DMS53 (cell line): ENCODE data around the gene PCGF2.

Source experiments
- DNase-seq: peaks from one replicate; lab custom pipeline; 2025; lab: John Stamatoyannopoulos, UW

The PCGF2 gene

DNA sequence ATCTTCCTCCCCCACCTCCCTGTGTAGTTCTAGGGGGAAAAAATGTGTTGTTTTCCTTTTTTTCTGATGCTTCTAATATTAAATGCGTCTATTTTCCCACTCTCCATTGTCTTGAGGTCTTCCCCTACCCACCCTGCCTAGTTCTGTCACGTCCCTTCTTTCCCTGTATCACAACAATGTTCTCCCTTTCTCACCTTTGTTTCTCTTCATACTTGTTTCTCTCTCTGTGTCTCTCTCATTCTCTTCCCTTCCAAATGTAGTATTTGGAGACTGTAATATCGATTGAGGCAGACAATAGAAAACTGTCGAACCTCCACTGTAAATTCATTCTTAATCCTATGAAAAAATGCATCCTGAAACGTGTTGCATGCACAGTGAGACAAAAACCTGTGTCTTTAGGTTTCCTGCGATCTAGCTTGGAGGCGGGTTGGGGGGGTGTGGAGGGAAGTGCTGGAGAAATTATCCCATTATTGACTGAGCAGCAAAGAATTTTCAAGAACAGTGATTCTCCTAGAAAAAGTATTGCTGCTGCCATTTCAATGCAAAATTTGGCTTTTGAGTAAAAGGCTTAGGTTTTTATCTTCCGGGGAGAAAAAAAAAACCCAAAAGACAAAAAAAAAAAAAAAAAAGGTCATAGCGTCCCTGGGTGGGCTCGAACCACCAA is 3.1 kb upstream of the PCGF2 start:
- DNase-seq: peak; percentile 71

DNA sequence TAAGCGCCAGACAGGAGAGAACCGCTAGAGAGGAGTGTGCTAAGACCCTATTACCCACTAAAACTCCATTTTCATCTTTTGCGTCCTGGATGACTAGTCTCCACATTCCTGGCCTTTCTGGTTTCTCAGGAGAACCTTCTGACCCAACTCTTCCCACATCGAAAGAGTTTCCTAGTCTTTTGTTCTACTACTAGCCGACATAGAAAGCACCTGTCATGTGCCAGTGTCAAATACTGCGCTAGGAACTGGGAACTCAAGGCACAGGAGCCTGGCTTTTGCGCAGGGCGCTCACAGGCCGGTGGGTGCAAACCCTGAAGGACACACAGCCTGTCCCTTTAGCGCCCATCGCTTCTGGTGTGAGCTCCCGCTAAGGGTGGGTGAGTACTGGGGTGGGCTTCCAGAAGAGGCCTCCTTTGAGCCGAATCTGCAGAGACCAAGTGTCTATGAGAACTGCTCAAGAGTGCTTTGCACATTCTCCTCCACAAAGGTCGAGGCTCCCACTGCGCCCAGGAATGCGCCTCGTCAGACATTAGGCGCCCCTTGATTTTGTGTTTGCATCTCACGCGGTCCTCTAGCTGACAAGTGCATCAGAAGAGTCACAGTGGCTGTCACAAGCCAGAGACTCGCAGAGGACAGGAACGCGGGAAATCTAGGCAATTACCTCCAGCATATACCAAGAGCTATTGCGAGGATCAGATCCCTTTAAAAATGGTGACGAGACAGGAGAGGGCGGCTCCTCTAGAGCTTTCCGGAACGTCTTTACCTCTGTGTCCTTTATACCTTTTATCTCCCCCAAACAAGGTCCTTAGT is 2.4 kb upstream of the PCGF2 start:
- peak; percentile 76 for DNase-seq

DNA sequence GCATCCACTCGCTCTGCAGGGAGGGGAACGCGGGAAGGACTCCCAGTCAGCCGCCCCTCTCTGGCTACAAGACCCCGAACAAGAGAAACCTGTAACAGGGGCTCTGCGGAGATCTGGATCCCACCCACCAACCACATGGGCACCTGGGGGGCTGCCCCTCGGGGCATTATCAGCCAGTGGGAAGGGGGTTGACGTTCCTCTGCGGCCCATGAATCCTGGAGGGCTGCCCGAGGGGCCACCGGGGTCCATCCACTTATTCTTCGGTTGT is 1.8 kb upstream of the PCGF2 start:
- DNase-seq: no peak

DNA sequence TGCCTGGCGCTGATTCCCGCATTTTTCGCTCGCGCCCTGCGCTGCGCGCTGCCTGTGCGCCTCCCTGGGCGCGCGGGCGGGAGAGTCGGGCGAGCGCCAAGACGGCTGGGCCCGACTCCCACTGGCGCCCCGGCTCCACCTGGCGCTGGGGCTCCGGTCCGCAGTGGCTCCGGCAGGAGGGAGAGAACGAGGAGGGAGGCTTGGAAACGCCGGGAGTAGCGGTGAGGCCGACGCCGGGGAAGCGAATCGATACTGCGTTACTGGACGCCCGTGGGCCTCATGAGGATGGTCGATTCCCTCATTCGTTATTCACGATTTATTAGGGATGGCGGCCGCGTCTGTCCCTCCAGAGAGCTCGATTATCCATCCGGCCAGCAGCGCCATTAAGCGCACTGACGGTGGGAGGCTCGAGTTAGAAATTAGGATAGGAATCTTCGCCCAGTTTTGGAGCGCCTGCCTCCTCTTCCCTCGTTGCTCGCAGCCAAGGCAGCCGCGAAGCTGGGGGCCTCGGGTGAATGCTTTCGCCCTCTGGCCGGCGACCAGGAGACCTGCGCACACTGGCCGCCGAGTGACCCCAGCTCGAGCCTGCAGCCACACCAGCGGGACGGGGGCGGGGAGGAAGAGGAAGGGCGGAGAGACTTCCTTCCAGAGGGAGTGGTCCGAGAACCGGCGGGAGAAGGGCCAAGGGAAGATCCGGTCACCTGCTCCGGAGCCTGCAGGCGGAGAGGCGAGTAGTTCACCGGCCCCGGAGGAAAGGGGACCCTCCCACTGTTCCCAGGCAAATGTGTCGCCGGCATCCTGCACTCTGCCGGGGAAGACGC is 1.3 kb upstream of the PCGF2 start:
- peak; percentile 84 for DNase-seq

DNA sequence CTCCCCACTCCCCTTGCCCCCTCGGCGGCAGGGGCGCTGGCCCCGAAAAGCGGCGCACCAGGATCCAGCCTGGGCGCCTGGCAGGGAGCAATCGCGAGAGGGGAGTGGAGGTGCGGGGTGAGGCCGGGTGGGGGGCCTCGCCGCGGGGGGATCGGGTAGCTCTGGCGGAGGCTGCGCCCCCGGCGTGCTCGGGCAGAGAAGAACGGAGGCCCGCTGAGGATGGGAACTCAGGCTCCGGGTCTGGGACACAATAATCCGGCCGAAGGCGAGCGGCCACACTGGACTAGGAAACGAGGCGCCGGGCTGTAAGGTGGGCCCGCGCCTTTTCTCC is 721 bp upstream of the PCGF2 start:
- no peak for DNase-seq

DNA sequence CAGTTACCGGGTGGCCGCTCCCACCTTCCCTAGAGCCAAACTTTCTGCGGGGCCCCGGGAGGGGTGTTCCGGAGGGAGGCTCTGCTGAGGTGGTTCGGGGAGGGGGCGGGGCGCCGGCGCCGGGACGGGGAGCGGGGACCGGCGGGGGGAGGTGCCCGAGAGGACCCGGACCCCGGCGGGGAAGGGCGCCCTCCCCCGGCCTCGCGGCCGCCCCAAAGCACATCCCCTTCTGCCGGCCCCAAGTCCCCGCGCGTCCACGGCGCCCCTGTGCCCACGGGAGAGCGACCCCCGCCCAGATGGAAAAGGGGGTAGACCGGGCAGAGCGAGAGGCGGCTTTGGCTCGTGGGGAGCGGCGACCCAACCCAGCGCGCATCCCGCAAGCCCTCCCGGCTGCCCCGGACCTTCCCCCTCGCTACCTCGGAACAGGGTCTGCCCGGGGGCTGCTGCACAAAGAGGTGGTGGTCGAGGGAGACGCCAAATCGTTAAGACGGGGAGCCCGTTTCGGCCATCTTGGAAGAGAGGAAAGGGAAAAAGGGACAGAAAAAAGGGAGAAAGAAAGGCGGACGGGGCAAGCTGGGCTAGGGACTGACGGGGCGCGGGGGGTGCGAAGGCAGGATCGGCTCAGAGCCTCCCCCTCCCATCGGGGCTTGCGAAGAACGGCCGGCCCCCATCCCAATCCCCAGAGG is 530 bp downstream of the PCGF2 start:
- DNase-seq: peak; percentile 54

DNA sequence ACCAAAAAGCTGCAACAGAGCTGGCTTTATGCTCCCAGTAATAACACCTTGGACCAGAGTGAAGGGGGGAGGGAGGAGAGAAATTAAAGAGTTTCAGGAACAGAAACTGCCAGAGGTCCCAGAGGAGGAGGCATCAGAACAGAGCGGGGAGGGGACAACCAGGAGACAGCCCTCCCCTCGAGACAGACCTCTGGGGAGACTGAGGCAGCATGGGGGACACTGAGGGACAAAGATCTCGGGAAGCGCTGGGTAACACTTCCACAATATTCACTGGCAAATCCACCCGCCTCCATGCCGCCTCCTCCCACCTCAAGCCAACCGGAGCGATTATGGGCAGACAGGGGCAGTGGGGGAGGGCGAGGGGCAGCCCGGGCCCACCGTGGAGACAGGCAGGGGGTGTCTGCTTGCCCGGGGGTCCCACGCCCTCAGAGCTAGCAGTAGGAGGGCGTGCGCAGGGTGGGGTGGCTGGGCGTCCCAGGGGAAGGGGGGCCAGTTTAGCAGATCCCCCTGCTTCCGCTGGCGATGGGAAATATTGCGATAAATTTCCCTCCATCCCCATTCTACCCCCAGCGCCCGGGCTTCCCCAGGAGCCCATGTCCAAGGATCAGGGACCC is 1.2 kb downstream of the PCGF2 start:
- peak; percentile 47 for DNase-seq

DNA sequence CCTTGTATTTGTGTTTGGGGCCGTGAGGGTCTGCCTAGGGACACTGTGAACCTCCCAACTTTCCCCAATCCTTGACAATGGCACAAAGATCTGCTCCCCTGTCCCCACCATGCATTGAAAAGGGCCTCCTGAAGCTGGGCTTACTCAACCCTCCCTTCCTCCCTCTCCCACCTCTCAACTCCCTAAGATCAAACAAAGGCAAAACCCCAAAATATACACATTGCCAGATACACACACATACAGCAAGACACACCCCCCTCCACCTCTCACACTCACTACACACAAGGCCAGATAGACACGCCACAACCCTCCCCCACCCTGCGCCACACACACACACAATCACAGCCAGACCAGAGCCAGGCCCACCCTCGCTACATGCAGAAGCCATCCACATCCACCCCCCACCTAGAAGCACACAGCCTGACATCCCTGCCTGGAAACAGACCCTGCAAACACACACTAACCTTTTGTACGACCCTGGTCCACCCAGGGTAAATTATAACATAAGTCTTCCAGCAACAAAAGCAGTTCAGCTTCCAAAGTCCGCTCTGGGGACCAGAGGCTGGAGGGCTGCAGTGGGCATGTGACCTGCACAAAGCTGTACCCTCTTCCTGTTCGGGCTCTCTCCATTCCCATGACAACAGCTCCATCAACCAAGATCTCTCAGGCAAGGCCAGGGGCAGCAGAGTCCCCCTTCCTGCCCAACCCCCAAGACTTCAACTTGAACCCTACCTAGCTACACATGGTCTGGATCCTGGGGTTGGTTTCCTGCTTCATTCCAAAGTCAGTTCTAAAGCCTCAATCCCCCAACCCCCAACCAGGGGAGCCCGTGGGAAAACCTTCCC is 1.9 kb downstream of the PCGF2 start:
- DNase-seq: peak; percentile 29

DNA sequence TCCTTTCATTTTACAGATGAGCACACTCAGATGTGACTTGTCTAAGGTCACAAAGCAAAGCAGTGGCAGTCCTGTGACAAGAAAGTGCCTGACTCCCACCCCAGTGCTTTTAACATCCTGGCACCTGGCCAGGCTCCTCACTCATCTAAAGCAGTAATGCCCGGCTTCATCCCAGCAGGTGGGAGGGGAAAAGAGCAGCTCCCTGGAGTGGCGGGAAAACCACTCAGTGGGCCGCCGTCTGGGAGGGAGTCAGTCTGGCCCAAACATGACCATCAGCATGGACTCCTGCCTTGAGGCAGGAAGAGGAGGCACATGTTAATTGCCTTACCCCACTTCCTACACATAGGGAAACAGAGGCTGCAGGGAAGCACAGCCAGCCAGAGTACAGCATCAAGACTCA is 2.6 kb downstream of the PCGF2 start:
- peak; percentile 58 for DNase-seq

DNA sequence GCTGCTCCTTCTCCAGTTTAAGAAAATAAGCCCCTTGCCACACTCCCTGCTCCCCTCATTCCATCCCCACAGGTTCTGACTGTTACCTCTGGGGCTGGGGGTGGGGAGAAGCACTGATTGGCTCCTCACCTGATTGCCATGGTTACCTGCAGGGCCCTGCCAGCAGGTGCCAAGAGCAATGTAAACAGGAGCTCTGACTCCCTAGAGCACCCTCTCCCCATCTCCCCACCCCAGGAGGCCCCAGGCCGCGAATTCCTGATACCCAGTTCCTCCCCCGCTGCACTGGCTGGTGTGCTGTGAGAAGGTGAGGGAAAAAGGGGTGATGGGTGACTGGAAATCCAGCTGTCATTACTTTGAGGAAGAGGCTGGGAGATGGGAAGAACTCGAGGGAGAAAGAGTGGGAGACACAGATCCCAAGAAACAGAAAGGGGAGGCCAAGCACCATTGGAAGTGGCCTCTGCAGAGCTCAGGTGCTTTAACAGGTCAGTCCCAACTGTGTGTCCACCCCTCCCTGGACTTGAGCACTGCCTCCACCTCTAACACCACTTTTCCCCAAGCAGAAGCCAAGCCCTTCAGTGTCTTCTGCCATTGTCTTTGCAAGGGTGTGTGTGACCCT is 4.5 kb downstream of the PCGF2 start:
- DNase-seq: peak; percentile 91

DNA sequence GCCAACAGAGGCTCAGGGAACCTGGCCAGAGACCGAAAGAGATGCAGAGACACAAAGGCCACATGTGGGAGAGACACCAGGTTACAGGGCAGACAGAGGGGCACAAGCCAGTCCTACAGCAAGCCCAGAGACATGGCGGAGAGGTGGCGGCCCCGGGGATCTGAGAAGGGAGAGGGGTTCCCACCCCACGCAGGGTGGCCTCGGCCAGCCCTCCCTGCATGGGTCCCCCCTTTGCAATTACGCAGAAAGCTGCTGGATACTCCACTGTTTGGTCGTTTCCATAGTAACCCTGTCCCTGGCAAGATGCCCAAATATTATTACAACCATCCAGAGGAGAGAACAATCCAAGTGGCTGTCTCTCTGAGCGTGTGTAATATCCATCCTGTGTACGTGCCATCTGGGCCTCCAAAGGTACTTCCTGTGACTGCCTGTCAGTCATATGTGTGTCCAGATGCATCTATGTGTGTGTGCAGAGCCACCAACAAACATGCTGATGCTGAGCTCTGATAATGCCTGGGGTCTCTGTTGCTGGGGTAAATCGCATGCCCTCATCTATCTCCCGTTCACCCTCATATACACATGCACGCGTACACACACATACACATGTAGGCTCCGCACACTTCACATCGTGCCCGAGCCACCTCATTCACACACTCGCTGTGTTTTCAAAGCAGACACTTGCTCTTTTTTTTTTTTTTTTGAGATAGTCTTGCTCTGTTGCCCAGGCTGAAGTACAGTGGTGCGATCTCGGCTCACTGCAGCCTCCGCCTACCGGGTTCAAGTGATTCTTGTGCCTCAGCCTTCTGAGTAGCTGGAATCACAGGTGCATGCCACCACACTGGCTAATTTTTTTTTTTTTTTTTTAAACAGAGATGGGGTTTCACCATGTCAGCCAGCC is 5.5 kb downstream of the PCGF2 start:
- peak; percentile 88 for DNase-seq

DNA sequence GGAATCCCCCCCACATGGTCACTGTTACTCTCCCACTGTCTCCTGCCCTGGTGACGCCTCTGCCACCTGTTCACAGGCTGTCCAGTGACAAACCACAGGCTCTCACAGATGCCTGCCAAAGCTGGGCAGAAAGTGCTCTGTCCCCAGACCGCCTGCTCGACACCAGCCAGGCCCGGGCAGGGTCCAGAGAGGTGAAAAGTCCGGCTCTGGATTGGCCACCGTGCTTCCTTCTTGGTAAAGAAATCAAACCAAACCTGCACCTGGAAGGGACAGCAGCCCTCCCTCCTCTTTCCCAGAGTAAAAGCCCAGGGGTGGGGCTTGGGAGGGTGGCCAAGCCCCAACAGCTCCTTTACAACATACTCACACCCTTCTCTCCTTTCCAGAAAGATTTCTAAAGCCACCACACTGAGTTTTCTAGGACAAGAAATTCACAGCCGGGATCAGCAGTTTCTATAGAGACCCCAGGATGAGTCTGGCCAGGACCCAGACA is 6.2 kb downstream of the PCGF2 start:
- no peak for DNase-seq

DNA sequence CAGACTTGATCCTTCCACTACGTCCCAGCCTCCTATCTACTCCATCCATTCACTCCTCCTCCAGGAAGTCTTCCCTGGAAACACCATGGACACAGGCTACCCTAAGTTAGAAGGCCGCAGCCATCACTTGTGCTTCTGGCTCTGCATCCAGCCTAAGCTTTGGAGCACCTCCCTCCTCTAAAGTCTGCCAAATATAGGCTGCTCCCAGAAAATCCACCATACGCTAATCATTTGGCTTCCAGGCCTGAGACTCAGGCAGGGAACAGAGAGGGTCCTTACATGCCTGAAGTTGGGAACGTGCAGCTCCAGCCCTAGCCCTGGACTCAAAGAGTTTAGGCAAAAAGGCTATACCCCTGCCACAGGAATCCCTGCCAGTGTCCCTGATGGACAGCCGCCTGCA is 6.7 kb downstream of the PCGF2 start:
- DNase-seq: no peak

DNA sequence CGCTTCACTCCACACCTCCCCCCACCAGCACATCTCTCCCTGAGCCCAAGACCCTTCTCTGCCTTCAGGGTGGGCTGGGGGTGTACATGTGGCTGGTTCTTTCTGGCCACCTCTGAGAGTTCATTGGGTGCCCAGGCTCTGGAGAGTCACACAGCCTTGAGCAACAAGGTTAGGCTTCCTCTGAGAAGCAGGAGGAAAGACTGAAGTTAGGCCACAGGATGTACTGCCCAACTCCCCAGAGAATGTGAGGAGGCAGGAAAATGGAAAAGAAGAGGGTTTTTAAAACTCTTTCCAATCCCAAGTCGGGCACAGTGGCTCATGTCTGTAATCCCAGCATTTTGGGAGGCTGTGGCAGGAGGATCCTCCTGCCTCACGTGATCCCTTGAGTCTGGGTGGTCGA is 7.3 kb downstream of the PCGF2 start:
- no peak for DNase-seq

DNA sequence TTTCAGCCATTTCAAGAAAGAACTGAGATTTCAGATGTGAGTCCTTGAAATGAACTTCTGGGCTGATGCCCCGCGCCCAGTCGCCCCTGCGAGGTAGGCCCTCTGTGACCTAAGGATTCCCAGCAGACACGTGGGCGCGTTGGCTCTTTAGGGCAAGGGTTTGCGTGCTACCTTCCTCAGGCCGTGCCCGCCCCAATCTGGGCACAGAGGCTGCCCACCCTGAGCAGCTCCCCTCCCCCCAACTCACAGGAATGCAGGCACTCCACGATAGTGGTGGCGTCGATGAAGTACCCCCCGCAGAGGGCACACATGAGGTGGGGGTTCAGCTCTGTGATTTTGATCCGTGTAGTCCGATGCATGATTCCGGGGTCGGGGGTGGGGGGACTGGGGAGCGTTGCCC is 8.1 kb downstream of the PCGF2 start:
- no peak for DNase-seq

DNA sequence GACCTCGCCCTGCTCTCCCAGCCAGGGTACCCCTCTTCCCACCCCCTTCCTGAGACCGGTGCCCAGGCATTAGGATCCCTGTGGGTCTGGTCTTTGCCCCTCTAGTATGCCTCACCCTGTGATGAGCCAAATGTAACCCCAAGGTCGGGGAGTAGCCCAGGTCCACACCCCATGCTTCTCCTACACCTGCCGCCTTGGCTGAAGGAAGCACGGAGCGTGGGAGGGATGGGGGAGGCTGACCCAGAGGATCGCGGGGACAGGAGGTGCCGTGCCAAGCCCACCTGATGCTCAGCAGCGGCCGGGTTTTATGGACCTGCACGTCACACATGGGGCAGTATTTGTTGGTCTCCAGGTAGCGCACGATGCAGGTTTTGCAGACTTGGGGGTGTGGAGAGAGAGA is 8.8 kb downstream of the PCGF2 start:
- DNase-seq: no peak

DNA sequence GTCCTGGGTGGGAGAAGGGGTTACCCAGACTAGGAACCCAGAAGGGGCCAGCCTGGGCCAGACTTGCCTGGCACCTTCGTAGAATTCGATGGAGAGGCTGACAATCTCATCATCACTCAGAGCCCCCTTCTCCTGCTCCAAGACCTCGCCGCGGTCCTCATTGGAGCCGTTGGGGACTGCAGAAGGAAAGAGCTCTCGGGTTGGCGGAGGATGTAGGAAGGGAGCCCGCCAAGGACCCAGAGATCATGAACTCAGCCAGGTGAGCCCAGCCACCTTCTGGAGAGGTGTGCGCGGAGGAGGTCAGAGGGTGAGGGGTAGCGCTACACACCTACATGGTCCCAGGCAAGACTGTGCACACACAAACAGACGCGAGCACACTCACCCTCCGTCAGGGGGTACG is 9.4 kb downstream of the PCGF2 start:
- DNase-seq: no peak

DNA sequence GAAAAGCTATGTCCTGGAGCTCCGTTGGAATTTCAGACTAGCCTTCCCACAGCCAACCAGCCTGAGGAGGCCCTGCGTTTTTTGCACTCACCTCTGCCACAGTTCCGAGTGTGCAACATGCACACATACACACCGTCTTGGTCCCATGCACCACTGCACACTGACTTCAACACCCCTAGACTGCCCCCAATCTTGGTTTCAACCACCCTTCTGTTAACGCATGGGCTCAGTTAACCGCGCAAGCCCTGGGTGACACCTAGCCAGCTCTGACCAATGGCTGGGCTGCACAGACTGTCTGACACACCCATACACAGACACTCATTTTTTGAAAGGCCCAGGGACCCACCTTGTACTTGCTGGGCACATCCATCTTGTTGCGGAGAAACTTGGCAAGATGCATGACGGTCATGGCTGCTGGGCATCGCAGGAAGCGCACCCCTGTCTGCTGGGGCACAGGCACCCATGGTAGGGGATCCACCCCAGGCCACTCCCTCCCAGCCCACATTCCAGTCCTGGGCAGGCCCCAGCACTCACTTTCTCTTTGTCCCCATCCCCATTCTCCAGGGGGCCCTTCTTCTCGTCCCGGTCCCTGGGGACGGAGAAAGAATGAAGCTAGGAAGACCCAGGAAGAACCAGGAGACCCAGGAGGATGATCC is 10.0 kb downstream of the PCGF2 start:
- no peak for DNase-seq
